Activated T-helper 2 cell treated with anti-CD3 and anti-CD28 coated beads, Interferon-gamma antibody, Interleukin-2, Interleukin-4, amounts not matched to agents 10 μg/mL and 5 μg/mL and 100 μg/mL, durations not matched to agents 14 hours and 24 hours and 36 hours (primary cell): ENCODE measurements around the gene ATXN7L1. TPM values are rescaled to one million over a fixed set of nuclear protein-coding genes. Genes with fewer than 3 reads are reported as not detected.

Experiments used
- DNase-seq: peaks from one replicate; pipeline ENCODE4 v3.0.0; 2021; ENCODE audit warnings: low spot score
- H3K27ac Mint-ChIP-seq: one replicate; pipeline ENCODE4 v1.8.0; 2021; ENCODE audit warnings: mixed read lengths
- H3K27me3 Mint-ChIP-seq: one replicate; pipeline ENCODE4 v1.8.0; 2021; ENCODE audit warnings: low read depth, mixed read lengths
- H3K36me3 Mint-ChIP-seq: one replicate; pipeline ENCODE4 v1.8.0; 2021; ENCODE audit warnings: low read depth, mixed read lengths
- H3K4me1 Mint-ChIP-seq: one replicate; pipeline ENCODE4 v1.8.0; 2021; ENCODE audit warnings: low read depth, mixed read lengths
- H3K4me3 Mint-ChIP-seq: one replicate; pipeline ENCODE4 v1.8.0; 2021; ENCODE audit warnings: low read depth, mild to moderate bottlenecking, moderate library complexity, mixed read lengths
- H3K9me3 Mint-ChIP-seq: one replicate; pipeline ENCODE4 v1.8.0; 2021; ENCODE audit warnings: mixed read lengths
- intact Hi-C: fragments of 100-400 bp; cut with micrococcal nuclease; formaldehyde crosslinking; loops from one replicate; pipeline ENCODE4 v1.15.1; 2023
- total RNA-seq: library from RNA; stranded (reverse); gene quantifications from 2 replicates; pipeline ENCODE4 v1.2.3, GENCODE V29; 2022

The ATXN7L1 gene
- total RNA-seq, 1 donor from 2014 or later: 12.4 TPM

DNA sequence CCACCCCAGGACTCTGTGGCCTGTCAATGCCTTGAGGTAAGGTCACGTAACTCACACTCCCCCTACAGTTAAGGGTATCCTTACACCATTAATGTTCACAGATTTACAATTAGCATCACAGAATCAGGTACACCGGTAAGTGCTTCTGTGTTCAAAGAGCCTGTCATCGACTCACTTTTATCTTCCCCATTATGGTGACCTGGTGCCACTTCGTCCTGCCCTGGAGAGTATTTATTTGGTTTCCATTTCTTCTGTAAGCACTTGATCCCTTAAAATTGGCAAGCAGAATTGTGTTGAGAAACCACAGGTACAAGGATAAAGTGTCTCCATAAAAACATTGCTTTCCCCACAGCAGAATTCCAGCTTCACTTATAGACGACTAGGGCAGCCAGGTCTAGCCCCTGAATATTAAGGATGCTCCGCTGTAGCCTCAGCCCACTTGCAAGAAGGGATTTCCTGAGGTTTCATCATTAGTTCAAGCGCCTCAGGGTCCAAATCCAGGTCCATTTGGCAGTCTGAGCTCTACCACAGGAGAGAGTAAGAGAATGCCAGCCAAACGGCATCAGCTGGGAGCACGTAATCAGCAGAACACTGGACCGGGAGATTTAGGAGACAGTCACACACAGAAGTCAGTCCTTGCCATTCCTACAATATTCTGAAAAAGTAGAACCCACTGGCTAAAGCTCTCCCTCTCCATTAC is 10.1 kb downstream of the ATXN7L1 start:
- no peaks in the 10 kb centered on the region for H3K4me1 Mint-ChIP-seq
- no peak overlapping the region for H3K27ac Mint-ChIP-seq
- H3K4me3 Mint-ChIP-seq: no peak overlapping the region
- intact Hi-C loops: no loop called here
- no peaks in the 10 kb centered on the region for H3K36me3 Mint-ChIP-seq
- no peak for DNase-seq
- peaks cover 2% of the 10 kb centered on the region for H3K27me3 Mint-ChIP-seq
- H3K9me3 Mint-ChIP-seq: no peaks in the 10 kb centered on the region

DNA sequence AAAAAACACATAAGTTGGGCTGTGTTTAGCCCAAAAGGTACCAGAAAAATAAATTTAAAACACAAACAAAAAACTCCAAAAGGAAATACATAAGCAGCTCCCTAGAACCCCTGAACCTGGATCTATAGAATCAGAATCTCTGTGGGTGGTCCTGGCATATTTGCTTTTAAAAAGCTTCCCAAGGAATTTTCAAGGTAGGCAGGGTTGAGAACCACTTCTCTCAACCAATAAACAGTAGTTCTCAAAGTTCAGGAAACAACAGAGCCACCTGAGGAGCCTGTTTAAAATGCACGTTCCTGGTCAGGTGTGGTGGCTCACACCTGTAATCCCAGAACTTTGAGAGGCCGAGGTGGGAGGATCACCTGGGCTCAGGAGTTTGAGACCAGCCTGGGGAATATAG is 12.5 kb downstream of the ATXN7L1 start:
- no peaks in the 10 kb centered on the region for H3K9me3 Mint-ChIP-seq
- H3K4me1 Mint-ChIP-seq: peaks cover 6% of the 10 kb centered on the region
- no peaks in the 10 kb centered on the region for H3K36me3 Mint-ChIP-seq
- intact Hi-C loops: no loop called here
- H3K4me3 Mint-ChIP-seq: no peak overlapping the region
- no peak for DNase-seq
- no peak overlapping the region for H3K27ac Mint-ChIP-seq
- H3K27me3 Mint-ChIP-seq: peaks cover 5% of the 10 kb centered on the region

DNA sequence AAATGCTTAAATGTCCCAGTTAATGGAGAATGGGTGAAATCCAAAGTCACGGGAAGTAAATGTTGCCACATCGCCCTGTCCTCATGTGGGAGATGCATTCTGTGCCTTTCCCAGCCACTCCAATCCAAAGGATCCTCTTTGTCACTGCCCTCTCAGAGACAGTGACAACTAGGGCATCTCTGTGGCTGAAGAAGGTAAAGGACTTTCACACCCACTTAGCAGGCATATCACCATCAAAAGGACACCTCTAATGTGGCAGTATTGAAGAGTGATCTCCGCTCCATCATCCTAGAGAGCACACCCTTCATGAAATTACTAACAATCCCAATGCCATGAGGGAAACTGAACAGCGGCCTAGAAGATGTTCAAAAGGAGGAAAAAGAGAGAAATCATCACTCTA is 13.6 kb downstream of the ATXN7L1 start:
- H3K4me1 Mint-ChIP-seq: peaks cover 9% of the 10 kb centered on the region
- no peaks in the 10 kb centered on the region for H3K9me3 Mint-ChIP-seq
- intact Hi-C loops: no loop called here
- no peaks in the 10 kb centered on the region for H3K36me3 Mint-ChIP-seq
- no peak for DNase-seq
- H3K4me3 Mint-ChIP-seq: no peak overlapping the region
- H3K27ac Mint-ChIP-seq: no peak overlapping the region
- H3K27me3 Mint-ChIP-seq: peaks cover 5% of the 10 kb centered on the region

DNA sequence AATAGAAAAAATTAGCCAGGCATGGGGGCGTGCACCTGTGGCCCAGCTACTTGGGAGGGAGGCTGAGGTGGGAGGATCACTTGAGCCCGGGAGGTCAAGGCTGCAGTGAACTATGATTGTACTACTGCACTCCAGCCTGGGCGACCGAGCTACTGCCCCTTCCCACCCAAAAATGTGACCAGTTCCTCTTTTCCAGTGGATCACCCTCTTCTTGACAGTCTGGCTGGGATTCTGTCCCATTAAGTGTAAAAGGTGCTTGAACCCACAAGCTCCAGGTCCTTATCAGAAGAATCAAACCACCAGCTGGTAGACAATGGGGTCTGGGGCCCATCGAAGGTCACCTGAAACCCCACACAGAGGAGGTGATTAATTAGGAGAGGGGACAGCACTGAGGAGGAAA is 14.1 kb downstream of the ATXN7L1 start:
- H3K27ac Mint-ChIP-seq: no peak overlapping the region
- H3K9me3 Mint-ChIP-seq: no peaks in the 10 kb centered on the region
- no peak overlapping the region for H3K4me3 Mint-ChIP-seq
- DNase-seq: no peak
- H3K4me1 Mint-ChIP-seq: peaks cover 14% of the 10 kb centered on the region
- peaks cover 5% of the 10 kb centered on the region for H3K27me3 Mint-ChIP-seq
- H3K36me3 Mint-ChIP-seq: no peaks in the 10 kb centered on the region
- intact Hi-C loops: no loop called here

DNA sequence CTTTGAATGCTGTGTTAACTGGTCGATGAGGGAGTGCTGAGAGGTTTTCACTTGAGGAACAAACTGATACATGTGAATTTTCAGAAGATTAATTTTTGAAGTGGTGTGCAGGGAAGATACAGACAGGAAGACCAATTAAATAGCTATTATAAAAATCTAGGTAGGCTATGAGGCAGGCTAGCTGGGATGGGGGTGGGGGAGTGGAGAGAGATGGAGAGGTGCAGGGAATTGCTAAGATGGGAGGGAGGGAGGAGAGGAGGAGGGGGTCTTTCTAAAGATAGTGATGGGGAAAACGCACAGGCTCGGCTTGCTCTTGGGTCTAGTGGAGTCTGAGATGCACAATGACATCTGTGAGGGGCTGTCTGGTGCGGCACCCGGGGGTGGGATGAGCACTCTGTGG is 15.2 kb downstream of the ATXN7L1 start:
- peaks cover 19% of the 10 kb centered on the region for H3K4me1 Mint-ChIP-seq
- no peak for DNase-seq
- H3K27me3 Mint-ChIP-seq: peaks cover 5% of the 10 kb centered on the region
- no peak overlapping the region for H3K27ac Mint-ChIP-seq
- no peaks in the 10 kb centered on the region for H3K9me3 Mint-ChIP-seq
- H3K36me3 Mint-ChIP-seq: no peaks in the 10 kb centered on the region
- H3K4me3 Mint-ChIP-seq: no peak overlapping the region
- intact Hi-C loops: no loop called here

DNA sequence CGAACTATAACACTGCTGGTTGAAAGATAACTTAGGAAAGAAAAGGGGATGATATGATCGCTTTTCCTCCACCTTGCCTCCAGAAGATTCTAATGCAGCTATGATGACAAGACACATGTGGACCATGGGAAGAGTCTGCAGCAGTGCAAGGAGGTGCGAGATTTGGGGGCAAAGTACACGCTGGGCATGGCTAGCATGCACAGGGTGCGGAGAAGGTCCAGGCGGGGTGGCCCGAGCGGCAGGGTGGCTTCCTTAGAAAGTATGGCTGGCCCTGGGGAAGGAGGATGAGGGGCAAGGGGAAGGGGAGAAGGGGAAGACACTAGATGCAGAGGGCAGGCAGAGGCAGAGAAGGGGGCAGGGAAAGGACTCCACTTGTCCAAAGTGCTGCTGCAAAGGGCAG is 15.6 kb downstream of the ATXN7L1 start:
- Mint-ChIP-seq H3K9me3 (no peaks in the 10 kb centered on the region), H3K4me1 (peaks cover 19% of the 10 kb centered on the region), H3K27me3 (peaks cover 5% of the 10 kb centered on the region), H3K27ac (no peak overlapping the region), H3K36me3 (no peaks in the 10 kb centered on the region), H3K4me3 (no peak overlapping the region)
- intact Hi-C loops: no loop called here
- DNase-seq: no peak

DNA sequence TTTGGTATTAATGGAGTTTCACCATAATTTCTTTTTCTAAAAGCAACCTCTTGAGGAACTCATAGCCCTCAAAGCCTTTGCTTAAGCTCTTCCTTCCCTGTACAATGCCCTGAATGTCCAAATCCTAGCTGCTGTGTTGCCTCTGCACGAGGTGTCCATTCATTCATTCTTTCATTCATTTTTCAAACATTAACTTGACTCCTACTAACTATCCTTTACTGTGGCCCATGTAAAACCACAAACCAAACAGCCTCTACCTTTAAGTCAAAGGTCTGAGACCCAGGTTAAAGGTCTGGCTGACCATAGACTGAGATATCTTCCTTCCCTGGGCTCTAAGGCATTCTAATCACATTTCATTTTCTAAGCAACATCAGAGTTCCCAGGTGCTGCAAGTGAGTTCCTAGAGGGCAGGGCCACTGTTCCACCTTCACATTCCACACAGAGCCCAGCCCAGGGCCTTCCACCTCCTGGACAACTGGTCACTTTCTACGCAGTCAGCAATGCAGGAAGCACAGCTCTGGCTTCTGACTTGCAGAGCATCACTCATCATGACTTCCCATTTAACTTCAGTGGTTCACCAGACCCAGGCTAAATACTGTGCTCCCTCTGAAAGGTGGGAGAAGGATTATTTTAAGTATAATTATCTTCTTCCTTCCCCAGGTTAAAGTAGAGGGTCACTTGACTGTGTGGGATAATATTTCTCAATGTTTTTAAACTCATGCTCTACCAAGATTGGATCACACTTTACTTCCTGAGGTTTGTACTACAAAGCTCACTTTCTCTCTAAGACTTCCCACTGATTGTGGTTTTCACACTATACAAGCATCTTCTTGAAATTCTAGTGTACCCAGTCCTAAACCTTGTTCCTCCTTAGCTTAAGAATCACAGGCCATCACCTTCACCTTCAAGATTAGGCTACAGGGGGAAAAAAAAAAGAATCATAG is 19.1 kb downstream of the ATXN7L1 start:
- Mint-ChIP-seq H3K9me3 (no peaks in the 10 kb centered on the region), H3K36me3 (no peaks in the 10 kb centered on the region), H3K27me3 (peaks cover 5% of the 10 kb centered on the region), H3K4me1 (peaks cover 23% of the 10 kb centered on the region), H3K27ac (no peak overlapping the region), H3K4me3 (no peak overlapping the region)
- no peak for DNase-seq
- intact Hi-C loops: no loop called here

DNA sequence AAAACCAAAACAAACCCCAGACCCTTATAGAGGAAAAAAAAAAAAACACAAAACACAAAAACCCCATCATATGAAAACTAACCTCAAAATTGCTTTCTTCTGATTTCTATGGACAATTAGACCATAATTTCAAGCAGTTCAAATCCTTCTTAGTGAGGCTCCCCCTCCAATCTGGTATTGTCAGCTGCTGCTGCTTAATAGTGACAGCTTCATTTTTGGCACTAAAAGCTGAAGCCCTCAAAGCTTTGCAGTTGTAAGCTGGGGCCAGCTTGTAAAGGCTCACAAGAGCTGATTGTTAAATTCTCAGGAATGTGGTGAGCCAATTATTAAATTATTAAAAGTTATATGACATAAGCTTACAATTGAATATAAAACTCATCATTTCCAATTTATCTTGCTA is 21.9 kb downstream of the ATXN7L1 start:
- H3K27me3 Mint-ChIP-seq: no peaks in the 10 kb centered on the region

DNA sequence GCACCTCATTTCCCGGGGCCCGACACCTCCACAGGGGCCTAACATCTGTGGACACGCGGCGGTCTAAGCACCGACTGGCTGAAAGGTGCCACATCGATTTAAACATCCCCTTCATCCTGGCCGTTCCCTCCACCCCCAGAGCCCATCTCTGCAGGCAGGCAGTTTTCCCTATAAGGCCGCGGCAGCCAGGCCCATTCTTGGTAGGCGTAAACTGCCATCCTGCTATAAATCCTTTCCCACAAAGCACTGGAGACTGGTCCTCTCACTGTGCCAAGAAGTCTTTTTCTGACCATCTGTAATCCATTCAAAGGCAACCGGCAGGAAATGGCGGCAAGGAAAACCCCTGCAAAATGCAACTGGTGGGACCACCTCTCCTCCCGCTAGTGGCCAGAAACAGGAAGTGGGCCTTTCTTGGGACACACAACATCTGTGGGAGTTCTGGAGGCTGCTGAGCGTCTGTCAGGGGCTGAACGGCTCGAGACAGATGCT is 22.4 kb downstream of the ATXN7L1 start:
- Mint-ChIP-seq H3K4me1 (peaks cover 51% of the 10 kb centered on the region), H3K36me3 (peaks cover under 1% of the 10 kb centered on the region), H3K27me3 (no peaks in the 10 kb centered on the region)

More for the DNA sequence above, 21.9 kb downstream of the ATXN7L1 start:
- DNase-seq: no peak
- H3K27ac Mint-ChIP-seq: no peak overlapping the region
- H3K4me3 Mint-ChIP-seq: no peak overlapping the region
- H3K4me1 Mint-ChIP-seq: peaks cover 45% of the 10 kb centered on the region
- no peaks in the 10 kb centered on the region for H3K36me3 Mint-ChIP-seq
- no peaks in the 10 kb centered on the region for H3K9me3 Mint-ChIP-seq
- intact Hi-C loops: no loop called here

DNA sequence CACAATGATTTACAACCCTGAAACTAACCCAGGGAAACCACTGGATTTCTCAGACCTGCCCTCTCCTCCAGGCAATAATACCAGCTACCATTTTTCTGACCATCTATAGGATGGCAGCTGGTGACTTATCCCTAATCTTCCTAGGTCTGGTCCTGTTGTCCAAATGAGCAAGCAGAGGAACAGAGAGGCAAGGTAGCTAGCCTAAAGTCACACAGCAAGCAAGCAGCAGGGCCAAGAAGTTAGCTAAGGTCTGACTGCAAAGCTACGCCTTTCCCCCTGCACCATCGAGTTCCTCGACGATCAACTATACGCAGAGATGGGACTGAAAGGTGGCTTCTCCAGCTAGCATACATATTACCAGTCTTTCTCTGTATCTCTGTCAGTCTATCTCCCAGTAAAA is 25.3 kb downstream of the ATXN7L1 start:
- intact Hi-C loops: no loop called here
- no peak overlapping the region for H3K4me3 Mint-ChIP-seq
- peaks cover 57% of the 10 kb centered on the region for H3K4me1 Mint-ChIP-seq
- H3K27me3 Mint-ChIP-seq: no peaks in the 10 kb centered on the region
- H3K9me3 Mint-ChIP-seq: no peaks in the 10 kb centered on the region
- peak overlapping the region; percentile 11 for H3K27ac Mint-ChIP-seq
- peaks cover 12% of the 10 kb centered on the region for H3K36me3 Mint-ChIP-seq
- DNase-seq: no peak

More for the DNA sequence above, 22.4 kb downstream of the ATXN7L1 start:
- H3K27ac Mint-ChIP-seq: no peak overlapping the region
- no peaks in the 10 kb centered on the region for H3K9me3 Mint-ChIP-seq
- no peak overlapping the region for H3K4me3 Mint-ChIP-seq
- intact Hi-C loops: no loop called here
- no peak for DNase-seq

DNA sequence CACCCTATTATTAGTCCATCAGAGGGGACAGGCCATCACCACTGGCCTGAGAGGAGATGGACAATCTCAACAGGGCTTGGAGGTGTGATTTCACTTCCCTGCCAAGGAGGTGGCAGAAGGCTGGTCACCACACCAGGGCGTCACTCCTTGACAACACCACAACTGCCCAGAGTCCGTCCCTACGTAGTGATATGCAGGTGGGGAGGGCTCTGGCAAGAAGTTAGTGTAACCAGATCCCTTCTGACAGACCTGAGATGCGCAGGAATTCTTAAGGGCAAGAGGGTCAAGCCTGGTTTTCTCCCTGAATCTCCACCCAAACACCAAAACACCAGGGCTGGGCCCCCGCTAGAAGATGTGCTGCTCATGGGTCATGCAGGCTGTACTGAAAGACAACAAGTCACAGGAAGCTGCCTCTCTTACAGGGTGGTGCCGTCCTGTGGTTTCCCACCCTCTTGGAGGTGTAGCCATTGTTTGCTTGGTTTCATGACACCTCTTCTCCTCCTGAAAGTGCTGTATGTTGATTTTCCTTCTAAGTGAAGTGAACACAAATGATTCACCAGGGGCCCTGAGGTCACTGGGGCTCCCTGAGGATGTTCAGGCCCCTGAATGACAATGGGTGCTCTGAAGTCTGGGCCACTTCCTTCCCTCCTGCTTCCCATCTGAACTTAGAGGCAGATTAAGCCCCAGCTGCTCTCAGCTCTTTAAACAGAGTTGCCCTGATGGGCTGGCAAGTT is 27.1 kb downstream of the ATXN7L1 start:
- Mint-ChIP-seq H3K27me3 (no peaks in the 10 kb centered on the region), H3K27ac (peak overlapping the region; percentile 75), H3K36me3 (peaks cover 20% of the 10 kb centered on the region), H3K4me3 (peak overlapping the region; percentile 37), H3K9me3 (peaks cover 4% of the 10 kb centered on the region), H3K4me1 (peaks cover 58% of the 10 kb centered on the region)
- peak; percentile 69 for DNase-seq
- intact Hi-C loops: loop anchor here (1.0 to 5.0 kb wide), 4 partner anchors 25 to 174 kb away; no protein-coding TSS in a partner anchor

DNA sequence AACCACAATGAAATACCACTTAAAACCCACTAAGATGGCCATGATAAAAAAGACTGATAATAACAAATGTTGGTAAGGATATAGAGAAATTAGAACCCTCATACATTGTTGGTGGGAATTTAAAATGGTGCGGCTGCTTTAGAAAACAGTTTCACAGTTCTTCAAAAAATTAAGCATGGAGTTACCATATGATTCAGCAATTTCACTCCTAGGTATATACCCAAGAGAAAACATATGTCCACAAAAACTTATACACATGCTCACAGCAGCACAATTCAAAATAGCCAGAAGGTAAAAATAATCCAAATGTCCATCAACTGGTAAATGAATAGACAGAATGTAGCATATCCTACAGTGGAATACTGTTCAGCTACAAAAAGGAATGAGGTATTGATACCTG is 30.0 kb downstream of the ATXN7L1 start:
- Mint-ChIP-seq H3K27ac (no peak overlapping the region), H3K9me3 (peaks cover 5% of the 10 kb centered on the region), H3K36me3 (peaks cover 26% of the 10 kb centered on the region), H3K27me3 (no peaks in the 10 kb centered on the region), H3K4me1 (peaks cover 45% of the 10 kb centered on the region), H3K4me3 (no peak overlapping the region)
- intact Hi-C loops: loop anchor here (5.0 kb wide), 1 partner anchor 64 kb away; no protein-coding TSS in a partner anchor
- DNase-seq: no peak
